A673 (cell line): Measurements from ENCODE around the gene SLC16A6. TPM values are rescaled to one million over a fixed set of nuclear protein-coding genes. Genes with fewer than 3 reads are reported as not detected.
"Not testable (repeated sequence)": the region's sequence is repeated elsewhere in the genome, so short reads cannot be mapped to it uniquely, and the experiment has no call there.

Experiments
- BruUV-seq: library from RNA; stranded (reverse); fragments of 400-500 nt; replicated peaks from 2 replicates; lab custom pipeline; 2021; lab: Mats Ljungman, UMichigan
- CTCF ChIA-PET: fragments of 300-600 bp; sonication (Branson Sonifier 250); formaldehyde crosslinking; loops from one replicate; lab custom pipeline; 2022; ENCODE audit warnings: antibody characterized with exemption; lab: Charles Lee
- POLR2A ChIA-PET: fragments of 300-600 bp; sonication (Branson Sonifier 250); formaldehyde crosslinking; loops from one replicate; lab custom pipeline; 2022; ENCODE audit warnings: antibody characterized with exemption; ENCODE audit not compliant: low non-redundant PET; lab: Charles Lee
- DNase-seq: peaks from one replicate; pipeline ENCODE4 v3.0.0-alpha.2; 2015; ENCODE audit warnings: low spot score
- H3K27ac ChIP-seq: fragments of 200-600 bp; sonication (generic); 2 replicates; pipeline ENCODE4 v1.5.1; 2016; ENCODE audit warnings: mixed run types, low read depth, mild to moderate bottlenecking, mixed read lengths, antibody characterized with exemption, low read length; ENCODE audit not compliant: poor library complexity, severe bottlenecking
- H3K27me3 ChIP-seq: fragments of 200-600 bp; sonication (generic); replicated peaks from 2 replicates; pipeline ENCODE4 v1.6.1; 2017; ENCODE audit warnings: mixed run types, low read depth, mild to moderate bottlenecking, mixed read lengths, antibody characterized with exemption, low read length; ENCODE audit not compliant: insufficient read depth, poor library complexity
- H3K36me3 ChIP-seq: fragments of 200-600 bp; sonication (generic); 2 replicates; pipeline ENCODE4 v1.6.1; 2016; ENCODE audit warnings: mixed run types, mild to moderate bottlenecking, mixed read lengths, antibody characterized with exemption, low read length; ENCODE audit not compliant: insufficient read depth, poor library complexity, severe bottlenecking
- H3K4me1 ChIP-seq: fragments of 200-600 bp; sonication (generic); 2 replicates; pipeline ENCODE4 v1.6.1; 2017; ENCODE audit warnings: mixed run types, mild to moderate bottlenecking, mixed read lengths, antibody characterized with exemption, low read length; ENCODE audit not compliant: insufficient read depth, poor library complexity, severe bottlenecking
- H3K4me3 ChIP-seq: fragments of 200-600 bp; sonication (generic); 2 replicates; pipeline ENCODE4 v1.5.1; 2016; ENCODE audit warnings: low read depth, mixed run types, mild to moderate bottlenecking, mixed read lengths, low read length; ENCODE audit not compliant: poor library complexity, severe bottlenecking
- H3K9me3 ChIP-seq: fragments of 200-600 bp; sonication (generic); 2 replicates; pipeline ENCODE4 v1.6.1; 2016; ENCODE audit warnings: mixed run types, low read depth, mild to moderate bottlenecking, mixed read lengths, antibody characterized with exemption, low read length; ENCODE audit not compliant: poor library complexity, severe bottlenecking
- EZH2 ChIP-seq: fragments of 200-600 bp; sonication (generic); IDR thresholded peaks from 2 replicates; pipeline ENCODE4 v1.6.1; 2017; ENCODE audit warnings: borderline replicate concordance, low read depth, mild to moderate bottlenecking, mixed read lengths, antibody characterized with exemption, low read length; ENCODE audit not compliant: poor library complexity, severe bottlenecking
- intact Hi-C: fragments of 100-400 bp; cut with micrococcal nuclease; formaldehyde crosslinking; loops from one replicate; pipeline ENCODE4 v1.10.0; 2022; ENCODE audit not compliant: unreplicated experiment
- total RNA-seq: library from RNA; stranded (reverse); gene quantifications from 2 replicates; pipeline ENCODE4 v1.2.3, GENCODE V29; 2021
- TF ChIP-seq, protein P1 (sequence below): fragments of 300-800, 200-600 bp; sonication (generic); conservative IDR thresholded peaks from 2 replicates; pipeline ENCODE4 v1.5.1; 2017; ENCODE audit warnings: low read depth, mild to moderate bottlenecking, antibody characterized with exemption, low read length, moderate library complexity, mixed read lengths

SLC16A6 gene
- total RNA-seq, 1 experiment from 2014 or later, result 0.67 TPM

DNA sequence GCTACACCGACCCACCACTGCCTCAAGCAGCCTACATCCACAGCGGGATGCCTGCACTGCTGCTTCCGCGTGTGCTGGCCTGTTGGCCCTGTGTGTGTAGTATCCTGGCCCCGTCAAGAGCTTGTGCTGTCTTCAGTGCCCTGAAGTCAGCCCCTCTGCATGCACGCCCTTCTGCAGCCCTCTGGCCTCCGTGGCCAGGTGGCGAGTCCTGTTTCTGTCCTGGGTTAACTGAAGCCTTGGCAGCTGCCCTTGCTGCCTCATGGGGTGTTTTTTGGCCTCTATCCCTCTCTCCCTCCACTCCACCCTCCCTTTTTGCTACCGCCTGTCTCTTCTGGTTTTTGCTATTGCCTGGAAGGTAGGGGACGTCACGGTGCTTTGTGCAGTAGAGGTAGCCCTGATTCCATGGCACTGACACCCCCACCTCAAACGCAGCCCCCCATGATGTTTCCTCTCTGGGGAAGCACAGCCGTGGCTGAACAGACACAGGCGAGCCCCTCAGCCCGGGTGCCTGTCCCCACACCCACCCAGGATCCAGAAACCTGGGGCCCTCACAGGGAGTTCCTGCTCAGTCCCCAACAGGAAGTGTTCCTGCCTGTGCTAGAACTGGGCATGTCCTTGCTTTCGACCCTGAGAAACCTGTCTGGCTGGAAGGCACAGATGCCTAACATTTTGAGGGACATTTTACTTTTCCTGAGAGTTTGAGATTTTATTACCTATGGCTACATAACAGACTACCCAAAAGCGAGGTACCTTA, 61.9 kb downstream of the SLC16A6 start:
- Histone ChIP-seq H3K4me1 (no peaks in the 10 kb centered on the region), H3K27me3 (no peaks in the 10 kb centered on the region), H3K9me3 (no peaks in the 10 kb centered on the region), H3K4me3 (no peak overlapping the region), H3K36me3 (no peaks in the 10 kb centered on the region), H3K27ac (no peak overlapping the region)
- ChIA-PET POLR2A (no interaction called here), CTCF (no interaction called here)
- TF ChIP-seq, protein P1, sequence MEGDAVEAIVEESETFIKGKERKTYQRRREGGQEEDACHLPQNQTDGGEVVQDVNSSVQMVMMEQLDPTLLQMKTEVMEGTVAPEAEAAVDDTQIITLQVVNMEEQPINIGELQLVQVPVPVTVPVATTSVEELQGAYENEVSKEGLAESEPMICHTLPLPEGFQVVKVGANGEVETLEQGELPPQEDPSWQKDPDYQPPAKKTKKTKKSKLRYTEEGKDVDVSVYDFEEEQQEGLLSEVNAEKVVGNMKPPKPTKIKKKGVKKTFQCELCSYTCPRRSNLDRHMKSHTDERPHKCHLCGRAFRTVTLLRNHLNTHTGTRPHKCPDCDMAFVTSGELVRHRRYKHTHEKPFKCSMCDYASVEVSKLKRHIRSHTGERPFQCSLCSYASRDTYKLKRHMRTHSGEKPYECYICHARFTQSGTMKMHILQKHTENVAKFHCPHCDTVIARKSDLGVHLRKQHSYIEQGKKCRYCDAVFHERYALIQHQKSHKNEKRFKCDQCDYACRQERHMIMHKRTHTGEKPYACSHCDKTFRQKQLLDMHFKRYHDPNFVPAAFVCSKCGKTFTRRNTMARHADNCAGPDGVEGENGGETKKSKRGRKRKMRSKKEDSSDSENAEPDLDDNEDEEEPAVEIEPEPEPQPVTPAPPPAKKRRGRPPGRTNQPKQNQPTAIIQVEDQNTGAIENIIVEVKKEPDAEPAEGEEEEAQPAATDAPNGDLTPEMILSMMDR, result no peak
- no peak for TF ChIP-seq EZH2
- BruUV-seq, result no TSS peak
- intact Hi-C loops, result no loop called here
- DNase-seq, result no peak

DNA sequence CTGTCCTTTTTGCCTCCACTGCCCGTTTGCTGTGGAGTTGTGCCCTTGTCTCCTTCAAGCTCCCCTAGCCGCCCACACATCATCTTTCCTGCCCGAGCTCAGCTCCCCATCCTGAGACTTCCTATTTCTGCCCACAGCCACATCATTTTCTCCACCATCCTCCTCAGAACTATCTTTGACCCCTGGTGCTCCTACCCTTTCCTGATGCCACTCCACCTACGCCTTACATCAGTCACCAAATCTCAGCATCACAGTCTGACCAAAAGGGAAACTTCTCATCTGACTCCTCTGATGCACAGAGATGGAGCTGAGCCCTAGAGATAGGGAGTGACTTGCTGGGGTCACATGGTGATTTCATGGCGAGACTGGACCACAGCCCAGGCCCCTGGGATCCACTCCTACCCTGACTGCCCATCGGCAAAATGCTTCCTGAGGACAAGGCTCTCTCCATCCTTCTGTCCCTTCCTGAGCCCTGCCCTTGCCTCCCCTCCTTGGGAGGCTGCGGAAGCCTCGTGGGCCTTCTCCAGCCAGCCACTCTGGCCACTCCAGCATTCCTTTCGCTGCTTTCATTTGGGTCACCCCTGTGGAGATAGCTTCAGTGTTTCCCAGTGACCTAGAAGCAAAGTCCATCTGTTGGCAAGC, 62.8 kb downstream of the SLC16A6 start:
- H3K9me3 ChIP-seq, DNase-seq, H3K4me3 ChIP-seq, intact Hi-C loops, BruUV-seq, H3K27me3 ChIP-seq, H3K4me1 ChIP-seq, H3K36me3 ChIP-seq, H3K27ac ChIP-seq, CTCF ChIA-PET, POLR2A ChIA-PET: not testable (repeated sequence)

DNA sequence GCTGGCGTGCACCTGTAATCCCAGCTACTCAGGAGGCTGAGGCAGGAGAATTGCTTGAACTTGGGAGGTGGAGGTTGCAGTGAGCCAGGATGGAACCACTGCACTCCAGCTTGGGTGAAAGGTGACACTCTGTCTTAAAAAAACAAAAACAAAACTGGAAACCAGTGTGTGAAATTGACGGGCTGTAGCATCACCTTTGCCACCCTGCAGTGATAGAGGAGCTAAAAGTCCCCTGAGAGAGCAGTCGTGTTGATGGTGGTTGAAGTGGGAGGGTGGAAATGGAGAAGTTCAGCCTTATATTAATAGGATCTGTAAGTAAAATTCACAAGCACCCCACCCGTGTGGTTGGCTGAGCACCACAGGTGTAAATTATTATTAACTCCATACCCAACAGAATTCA, 65.9 kb downstream of the SLC16A6 start:
- CTCF ChIA-PET, H3K9me3 ChIP-seq, H3K27me3 ChIP-seq, H3K36me3 ChIP-seq, intact Hi-C loops, H3K4me1 ChIP-seq, POLR2A ChIA-PET, DNase-seq, H3K27ac ChIP-seq, H3K4me3 ChIP-seq, BruUV-seq: not testable (repeated sequence)

DNA sequence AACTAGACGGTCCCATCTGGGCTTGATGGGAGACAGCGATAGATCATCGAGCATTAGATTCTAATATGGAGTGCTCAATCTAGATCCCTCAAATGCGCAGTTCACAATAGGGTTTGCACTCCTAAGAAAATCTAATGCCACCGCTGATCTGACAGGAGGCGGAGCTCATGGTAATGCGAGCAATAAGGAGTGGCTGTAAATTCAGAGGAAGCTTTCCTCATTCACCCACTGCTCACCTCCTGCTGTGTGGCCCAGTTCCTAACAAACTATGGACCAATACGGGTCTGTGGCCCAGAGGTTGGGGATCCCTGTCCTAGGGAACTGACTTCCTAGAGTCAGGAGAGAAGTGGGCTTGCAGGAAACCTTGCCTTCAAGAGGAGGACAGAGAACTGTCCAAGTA, 68.3 kb downstream of the SLC16A6 start:
- DNase-seq, result no peak
- ChIA-PET CTCF (no interaction called here), POLR2A (no interaction called here)
- H3K4me1 ChIP-seq, result no peaks in the 10 kb centered on the region
- no peak for TF ChIP-seq EZH2
- TF ChIP-seq, protein P1, result no peak
- no peaks in the 10 kb centered on the region for H3K27me3 ChIP-seq
- no TSS peak for BruUV-seq
- intact Hi-C loops, result no loop called here
- H3K4me3 ChIP-seq, result no peak overlapping the region
- no peaks in the 10 kb centered on the region for H3K9me3 ChIP-seq
- no peaks in the 10 kb centered on the region for H3K36me3 ChIP-seq
- no peak overlapping the region for H3K27ac ChIP-seq
